GM21619 (cell line): ENCODE measurements around the gene PYCARD.

Experiments
- ATAC-seq: cut with Tn5 transposase; IDR thresholded peaks from one replicate; pipeline ENCODE4 v1.9.1; 2021; ENCODE audit not compliant: unreplicated experiment

The PYCARD gene

GRCh38 chr16:31167315-31167714, 35.2 kb downstream of the PYCARD start:
- ATAC-seq: no peak

GRCh38 chr16:31157136-31157535, 45.4 kb downstream of the PYCARD start:
- no peak for ATAC-seq
